ENCODE data around the gene SEPTIN8. TPM values are rescaled to one million over a fixed set of nuclear protein-coding genes. Genes with fewer than 3 reads are reported as not detected.

The SEPTIN8 gene
- total and polyA plus RNA-seq, 2 donors (not counting 3 experiments of a cell fraction or from before 2014, with no cell fraction given), result 56.6 to 82.1 TPM

- FAIRE-seq, result no peak
- H2AFZ ChIP-seq (ENCODE audit: low read depth, low read length), result no peak overlapping the region
- TF ChIP-seq POLR2AphosphoS5 (IDR thresholded peaks at IDR 0.05; ENCODE audit: insufficient read depth, low read depth, low read length) (no peak), EZH2 (IDR thresholded peaks at IDR 0.05; ENCODE audit: borderline replicate concordance, low read depth, low read length, severe bottlenecking) (no peak), FOS (IDR thresholded peaks at IDR 0.05; ENCODE audit: borderline replicate concordance, insufficient read depth, low read length) (no peak), CTCF (IDR thresholded peaks at IDR 0.05; ENCODE audit: extremely low read depth in 1 of 2, insufficient read depth in 1 of 2, low read depth in 1 of 2, low read length in 2 of 2) (no peak)
- dilution Hi-C loops (cut with MboI; ENCODE audit: extremely low pct_ligation_motif_present, low sequenced_read_pairs), result no loop called here
- no peaks in the 10 kb centered on the region for H4K20me1 ChIP-seq (replicated peaks; ENCODE audit: control insufficient read depth, extremely low read depth, insufficient read depth, low read length)
- no peak overlapping the region for H3K9ac ChIP-seq (replicated peaks; ENCODE audit: extremely low read depth, insufficient read depth, low read length)
- H3K9me1 ChIP-seq (replicated peaks; ENCODE audit: control insufficient read depth, extremely low read depth, insufficient read depth, low read length), result no peaks in the 10 kb centered on the region
- ChIA-PET CTCF (interaction anchor here (1.2 to 2.2 kb wide), 2 partner anchors 10 to 49 kb away, joined by 3 to 5 read pairs; no protein-coding TSS in a partner anchor), POLR2A (no interaction called here)
- peaks cover 2 to 28% of the 10 kb centered on the region in 2 experiments for H3K36me3 ChIP-seq (ENCODE audit: control insufficient read depth in 2 of 2, extremely low read depth in 1 of 2, insufficient read depth in 2 of 2, low read length in 2 of 2)
- no peak overlapping the region for H3K27ac ChIP-seq (ENCODE audit: insufficient read depth, low read depth, low read length)
- no peaks in the 10 kb centered on the region for H3K9me3 ChIP-seq (replicated peaks; ENCODE audit: control insufficient read depth, insufficient read depth, low read length)
- DNase-seq (ENCODE audit: low read depth, low spot score), result no peak
- H3K4me3 ChIP-seq (replicated peaks in 1 of 3; ENCODE audit: insufficient read depth in 1 of 3, low read depth in 1 of 3, low read length in 3 of 3), result no peak overlapping the region
- H3K4me2 ChIP-seq (ENCODE audit: insufficient read depth, low read length), result no peak overlapping the region
- H3K4me1 ChIP-seq (ENCODE audit: control insufficient read depth, extremely low read depth, insufficient read depth, low read length), result peaks cover 12% of the 10 kb centered on the region
- no TSS peak for BruUV-seq (replicated peaks)
- H3K27me3 ChIP-seq (ENCODE audit: control insufficient read depth in 2 of 2, insufficient read depth in 2 of 2, low read length in 2 of 2), result no peaks in the 10 kb centered on the region
- H3K79me2 ChIP-seq (ENCODE audit: control insufficient read depth, insufficient read depth, low read length), result peaks cover 19% of the 10 kb centered on the region
- intact Hi-C loops (cut with micrococcal nuclease), result no loop called here
Observed at GRCh38 chr5:132764671-132765238, 12.3 kb downstream of the SEPTIN8 start.

GRCh38 chr5:132764051-132764450, 13.0 kb downstream of the SEPTIN8 start:
- no TSS peak for BruUV-seq (replicated peaks)
- dilution Hi-C loops (cut with MboI; ENCODE audit: extremely low pct_ligation_motif_present, low sequenced_read_pairs), result no loop called here
- intact Hi-C loops (cut with micrococcal nuclease), result no loop called here
- H3K4me2 ChIP-seq (ENCODE audit: insufficient read depth, low read length), result no peak overlapping the region
- ChIA-PET CTCF (interaction anchor here (1.0 to 2.2 kb wide), 3 partner anchors 9 to 50 kb away, joined by 3 to 5 read pairs (median 3); no protein-coding TSS in a partner anchor), POLR2A (no interaction called here)
- H3K27me3 ChIP-seq (ENCODE audit: control insufficient read depth in 2 of 2, insufficient read depth in 2 of 2, low read length in 2 of 2), result no peaks in the 10 kb centered on the region
- FAIRE-seq, result no peak
- H3K9me1 ChIP-seq (replicated peaks; ENCODE audit: control insufficient read depth, extremely low read depth, insufficient read depth, low read length), result no peaks in the 10 kb centered on the region
- no peak overlapping the region for H3K27ac ChIP-seq (ENCODE audit: insufficient read depth, low read depth, low read length)
- peaks cover 12% of the 10 kb centered on the region for H3K4me1 ChIP-seq (ENCODE audit: control insufficient read depth, extremely low read depth, insufficient read depth, low read length)
- no peak for DNase-seq (ENCODE audit: low read depth, low spot score)
- H3K4me3 ChIP-seq (replicated peaks in 1 of 3; ENCODE audit: insufficient read depth in 1 of 3, low read depth in 1 of 3, low read length in 3 of 3), result no peak overlapping the region
- H4K20me1 ChIP-seq (replicated peaks; ENCODE audit: control insufficient read depth, extremely low read depth, insufficient read depth, low read length), result no peaks in the 10 kb centered on the region
- no peak for TF ChIP-seq POLR2AphosphoS5 (IDR thresholded peaks at IDR 0.05; ENCODE audit: insufficient read depth, low read depth, low read length)
- TF ChIP-seq EZH2 (IDR thresholded peaks at IDR 0.05; ENCODE audit: borderline replicate concordance, low read depth, low read length, severe bottlenecking), result no peak
- TF ChIP-seq GATA2 (IDR thresholded peaks at IDR 0.05; ENCODE audit: insufficient read depth, insufficient read length, low read depth, low read length), result no peak
- TF ChIP-seq FOS (IDR thresholded peaks at IDR 0.05; ENCODE audit: borderline replicate concordance, insufficient read depth, low read length), result no peak
- H3K9me3 ChIP-seq (replicated peaks; ENCODE audit: control insufficient read depth, insufficient read depth, low read length), result no peaks in the 10 kb centered on the region
- no peak overlapping the region for H3K9ac ChIP-seq (replicated peaks; ENCODE audit: extremely low read depth, insufficient read depth, low read length)
- no peak overlapping the region for H2AFZ ChIP-seq (ENCODE audit: low read depth, low read length)
- peaks cover 12% of the 10 kb centered on the region for H3K79me2 ChIP-seq (ENCODE audit: control insufficient read depth, insufficient read depth, low read length)
- peaks cover 2 to 31% of the 10 kb centered on the region in 2 experiments for H3K36me3 ChIP-seq (ENCODE audit: control insufficient read depth in 2 of 2, extremely low read depth in 1 of 2, insufficient read depth in 2 of 2, low read length in 2 of 2)

All from endothelial cell of umbilical vein (primary cell).